Glutamatergic neuron (in vitro differentiated cells): ENCODE results near the gene NDUFB11. TPM values are rescaled to one million over a fixed set of nuclear protein-coding genes. Genes with fewer than 3 reads are reported as not detected.

Experiments
- DNase-seq: peaks from one replicate; pipeline ENCODE4 v3.0.0; 2022
- H3K27ac Mint-ChIP-seq: one replicate; pipeline ENCODE4 v1.8.0; 2020; ENCODE audit warnings: mild to moderate bottlenecking, mixed read lengths, inconsistent platforms; ENCODE audit not compliant: unreplicated experiment
- H3K27me3 Mint-ChIP-seq: one replicate; pipeline ENCODE4 v1.8.0; 2020; ENCODE audit warnings: mild to moderate bottlenecking, moderate library complexity, mixed read lengths, inconsistent platforms; ENCODE audit not compliant: unreplicated experiment
- H3K36me3 Mint-ChIP-seq: one replicate; pipeline ENCODE4 v1.8.0; 2020; ENCODE audit warnings: mild to moderate bottlenecking, mixed read lengths, inconsistent platforms; ENCODE audit not compliant: unreplicated experiment
- H3K4me1 Mint-ChIP-seq: one replicate; pipeline ENCODE4 v1.8.0; 2020; ENCODE audit warnings: mild to moderate bottlenecking, low read depth, mixed read lengths, inconsistent platforms; ENCODE audit not compliant: unreplicated experiment
- H3K4me3 Mint-ChIP-seq: one replicate; pipeline ENCODE4 v1.8.0; 2020; ENCODE audit warnings: mild to moderate bottlenecking, mixed read lengths, inconsistent platforms; ENCODE audit not compliant: unreplicated experiment
- H3K9me3 Mint-ChIP-seq: one replicate; pipeline ENCODE4 v1.8.0; 2020; ENCODE audit warnings: mild to moderate bottlenecking, moderate library complexity, mixed read lengths, inconsistent platforms; ENCODE audit not compliant: unreplicated experiment
- CTCF ChIP-seq: fragments of 200-600 bp; sonication (generic); IDR thresholded peaks from one replicate; pipeline ENCODE4 v1.5.0; 2021; ENCODE audit not compliant: partially characterized antibody, unreplicated experiment
- long read RNA-seq: library from polyadenylated mRNA; unstranded; transcript quantifications from one replicate; pipeline ENCODE4 v2.0.0, GENCODE V29; 2020; ENCODE audit not compliant: unreplicated experiment
- total RNA-seq: library from RNA; stranded (reverse); fragmentation: NEBNext Ultra II Directional; extraction: Animal tissue kit (Norgen Biotek cat#: 25700); gene quantifications from one replicate; pipeline ENCODE4 v1.2.1, GENCODE V29; 2021; ENCODE audit not compliant: unreplicated experiment

The NDUFB11 gene
- 161 TPM for total RNA-seq
- long read RNA-seq, transcript NDUFB11-201 (3 exons, 948 nt): minor isoform, 86 of 330 reads
- long read RNA-seq, transcript NDUFB11-202 (3 exons, 1,388 nt): major isoform, 227 of 330 reads
- long read RNA-seq, partial matches to known transcripts: 1 of 330 reads
- long read RNA-seq, other reads (novel, unspliced or antisense): 16 of 330 reads

GRCh38 chrX:47144626-47145394 lies at the start of gene NDUFB11, which contains the start of gene RBM10:
Gene NDUFB11 (minus strand): TSS chrX:47144702. CDS start chrX:47144679, 23 bp downstream.
Gene RBM10 (plus strand): TSS chrX:47145221. CDS start chrX:47147482, 2,261 bp downstream.
- Mint-ChIP-seq H3K4me1 (peaks cover 6% of the 10 kb centered on the region), H3K27me3 (peaks cover 11% of the 10 kb centered on the region), H3K27ac (peak within 1 kb of the TSS; percentile 97), H3K9me3 (peaks cover 7% of the 10 kb centered on the region), H3K4me3 (peak within 1 kb of the TSS; percentile 97), H3K36me3 (no peaks in the 10 kb centered on the region)
- TF ChIP-seq CTCF: peak; percentile 83
- peak; percentile 88 for DNase-seq

- peak; percentile 80 for TF ChIP-seq CTCF
- Mint-ChIP-seq H3K4me1 (peaks cover 16% of the 10 kb centered on the region), H3K36me3 (no peaks in the 10 kb centered on the region), H3K9me3 (peaks cover 8% of the 10 kb centered on the region), H3K27me3 (peaks cover 3% of the 10 kb centered on the region), H3K27ac (peak within 1 kb of the TSS; percentile 96), H3K4me3 (peak within 1 kb of the TSS; percentile 96)
- DNase-seq: peak; percentile 87
Measured at GRCh38 chrX:47193475-47194193, 49.1 kb upstream of the NDUFB11 start, which contains the start of gene UBA1. Gene UBA1 (plus strand): TSS chrX:47193829. CDS start chrX:47198803, 4,974 bp downstream.

- no peak for DNase-seq
- Mint-ChIP-seq H3K4me1 (peaks cover 16% of the 10 kb centered on the region), H3K36me3 (no peaks in the 10 kb centered on the region), H3K27ac (no peak overlapping the region), H3K27me3 (peaks cover 3% of the 10 kb centered on the region), H3K4me3 (peak overlapping the region; percentile 88), H3K9me3 (peaks cover 8% of the 10 kb centered on the region)
- no peak for TF ChIP-seq CTCF
Measured at GRCh38 chrX:47191806-47192401, 47.4 kb upstream of the NDUFB11 start.

GRCh38 chrX:47191331-47191730 lies 46.8 kb upstream of the NDUFB11 start:
- no peak for TF ChIP-seq CTCF
- Mint-ChIP-seq H3K27ac (no peak overlapping the region), H3K4me3 (peak overlapping the region; percentile 88), H3K9me3 (peaks cover 6% of the 10 kb centered on the region), H3K36me3 (no peaks in the 10 kb centered on the region), H3K27me3 (peaks cover 3% of the 10 kb centered on the region), H3K4me1 (peaks cover 11% of the 10 kb centered on the region)
- no peak for DNase-seq
